GM21737 (cell line): ENCODE measurements around the gene PFDN4.

Experiments used
- ATAC-seq: cut with Tn5 transposase; IDR thresholded peaks from one replicate; pipeline ENCODE4 v1.9.1; 2021; ENCODE audit warnings: mild to moderate bottlenecking, moderate library complexity; ENCODE audit not compliant: unreplicated experiment

PFDN4 gene, protein sequence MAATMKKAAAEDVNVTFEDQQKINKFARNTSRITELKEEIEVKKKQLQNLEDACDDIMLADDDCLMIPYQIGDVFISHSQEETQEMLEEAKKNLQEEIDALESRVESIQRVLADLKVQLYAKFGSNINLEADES

DNA sequence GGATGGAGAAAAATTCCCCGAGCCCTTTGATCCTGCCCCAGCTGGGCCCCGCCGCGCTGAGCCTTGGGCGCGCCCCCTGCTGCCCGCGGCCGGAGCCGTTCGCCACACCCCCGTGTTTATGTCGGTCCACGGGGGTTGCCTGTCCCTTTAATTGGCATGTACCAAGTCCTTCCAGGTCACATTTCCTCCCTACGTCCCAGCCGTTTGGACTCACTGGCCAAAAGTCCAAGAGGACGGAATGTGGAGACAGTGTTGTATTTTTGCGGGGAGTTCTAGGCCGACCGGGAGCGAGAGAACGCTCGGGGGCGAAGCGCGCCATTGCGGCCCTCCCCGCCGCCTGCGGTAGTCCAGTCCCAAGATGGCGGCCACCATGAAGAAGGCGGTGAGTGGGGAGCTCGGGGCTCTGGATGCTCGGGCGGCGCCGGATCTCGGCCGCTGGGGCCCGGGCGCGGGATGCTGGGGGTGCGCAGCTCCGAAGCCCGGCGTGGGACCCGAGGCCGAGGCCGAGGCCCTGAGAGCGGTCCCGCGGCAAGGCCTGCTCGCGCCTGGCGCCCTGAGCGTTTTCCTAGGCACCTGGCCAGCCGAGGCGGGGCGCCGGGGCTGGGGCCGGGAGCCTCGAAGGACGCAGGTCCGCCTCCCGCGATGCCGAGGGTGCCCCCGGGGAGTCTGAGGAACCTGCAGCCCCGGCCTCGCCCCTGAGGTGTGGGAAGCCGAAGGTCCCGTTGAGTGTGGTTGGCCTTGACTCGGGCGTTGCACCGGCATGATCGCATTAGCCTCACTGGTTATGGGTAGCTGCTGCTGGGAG is at the start of gene PFDN4:
Gene PFDN4, plus strand, starts transcription at position 345 of the 805 bp plus-strand sequence. Its CDS starts 14 bp downstream, at position 359.
- ATAC-seq = peak; percentile 96

DNA sequence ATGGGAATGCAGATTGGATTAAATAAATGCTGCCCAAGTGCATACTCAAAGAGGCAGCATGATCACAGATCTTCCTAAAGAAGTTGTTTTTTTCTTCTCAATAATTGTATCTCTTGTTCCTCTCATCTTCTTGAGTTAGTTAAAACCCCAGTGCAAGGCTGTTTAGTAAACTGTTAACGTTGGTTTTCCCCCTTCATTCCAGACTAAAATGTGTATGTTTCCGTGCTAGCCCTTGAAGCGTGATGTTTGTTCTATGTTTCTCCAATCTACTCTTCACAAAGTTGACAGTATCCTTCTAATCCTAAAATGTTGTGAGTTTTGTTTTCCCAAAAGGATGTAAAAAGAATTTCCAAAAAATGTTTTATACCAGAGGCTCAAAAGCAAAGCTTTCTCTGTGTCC is 49.7 kb upstream of the PFDN4 start:
- no peak for ATAC-seq

- no peak for ATAC-seq
These were observed 49.0 kb upstream of the PFDN4 start for GRCh38 chr20:54158856-54159418.

GRCh38 chr20:54160065-54161007 is 47.6 kb upstream of the PFDN4 start:
- no peak for ATAC-seq

DNA sequence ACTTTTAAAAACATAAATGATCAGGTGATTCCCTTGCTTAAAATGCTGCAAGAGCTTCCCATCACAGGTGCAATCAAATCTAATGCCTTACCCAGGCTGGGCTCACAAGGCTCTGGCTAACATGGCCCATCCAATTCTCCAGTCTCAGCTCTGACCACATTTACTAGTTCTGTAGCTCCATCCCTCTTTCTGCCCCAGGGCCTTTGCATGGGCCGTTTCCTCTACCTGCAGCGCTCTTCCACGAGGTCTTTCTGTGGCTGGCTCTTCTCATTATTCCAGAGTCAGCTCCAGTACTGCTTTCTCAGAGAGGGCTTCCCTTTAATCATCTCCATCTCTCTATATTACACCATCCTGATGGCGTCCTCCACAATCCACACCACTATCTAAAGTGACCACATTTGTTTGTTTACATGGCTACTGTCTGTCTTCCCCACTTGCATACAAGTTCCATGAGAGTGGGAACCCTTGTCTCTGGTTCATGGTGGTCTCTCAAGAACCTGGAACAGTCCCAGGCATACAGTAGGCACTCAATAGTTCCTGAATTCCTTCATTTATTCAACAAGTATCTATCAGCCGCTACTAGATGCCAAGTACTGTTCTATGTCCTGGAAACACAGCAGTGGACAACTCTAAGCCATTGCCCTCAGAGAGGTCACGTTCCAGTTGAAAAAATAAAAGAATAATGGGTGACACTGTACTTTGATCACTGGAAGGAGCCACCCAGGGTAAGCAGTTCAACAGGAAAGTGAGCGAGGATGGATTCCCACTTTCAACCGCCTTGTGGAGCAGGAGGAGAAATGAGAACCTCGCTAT is 46.7 kb upstream of the PFDN4 start:
- no peak for ATAC-seq

- no peak for ATAC-seq
These were observed 46.1 kb upstream of the PFDN4 start for GRCh38 chr20:54161821-54162149.

DNA sequence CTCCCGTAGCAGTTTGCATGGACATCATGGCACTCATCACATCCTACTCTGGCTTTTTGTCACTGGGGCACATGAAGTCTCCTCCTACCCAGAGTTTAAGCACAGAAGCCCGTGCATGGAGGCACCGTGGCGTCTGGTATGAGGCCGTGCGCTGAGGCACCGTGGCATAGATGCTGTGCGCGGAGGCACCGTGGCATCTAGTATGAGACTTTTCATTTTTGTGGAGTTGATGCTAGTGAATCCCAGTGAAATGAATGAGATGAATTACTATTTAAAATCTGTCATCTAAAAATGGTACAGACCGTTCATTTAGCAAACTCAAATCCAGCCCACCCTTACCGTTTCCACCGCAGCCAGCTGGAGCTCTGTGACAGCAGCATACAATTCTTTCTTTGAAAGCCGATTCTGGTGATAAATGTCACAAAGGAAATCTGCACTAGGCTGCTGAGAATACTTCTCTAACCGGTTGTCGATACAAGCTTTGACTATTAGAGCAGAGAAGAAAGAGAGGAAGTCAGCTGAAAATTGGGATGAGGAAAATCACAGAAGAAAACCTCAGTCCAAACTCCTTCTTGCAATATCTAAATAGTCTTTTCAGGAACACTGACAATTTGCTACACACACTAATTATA is 45.4 kb upstream of the PFDN4 start:
- no peak for ATAC-seq

DNA sequence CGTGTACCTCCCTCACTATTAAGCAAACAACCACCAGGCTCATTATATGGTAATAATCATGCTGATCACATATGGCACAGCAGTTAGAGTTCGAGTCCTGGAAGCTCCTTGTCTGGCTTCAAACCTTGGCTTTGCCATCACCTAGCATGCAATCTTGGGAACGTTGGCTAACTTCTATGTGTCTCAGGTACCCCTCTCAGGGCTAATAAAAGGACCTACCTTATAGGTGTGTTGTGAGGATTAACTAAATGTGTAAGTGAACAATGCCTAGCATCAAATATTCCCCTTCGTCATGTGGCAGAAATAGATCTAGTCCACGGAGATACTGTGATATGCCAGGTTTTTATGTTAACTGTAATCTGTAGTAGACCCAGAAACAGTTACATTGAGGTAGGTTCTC is 44.5 kb upstream of the PFDN4 start:
- no peak for ATAC-seq

- ATAC-seq = no peak
These were observed 42.9 kb upstream of the PFDN4 start for GRCh38 chr20:54165014-54165413.

DNA sequence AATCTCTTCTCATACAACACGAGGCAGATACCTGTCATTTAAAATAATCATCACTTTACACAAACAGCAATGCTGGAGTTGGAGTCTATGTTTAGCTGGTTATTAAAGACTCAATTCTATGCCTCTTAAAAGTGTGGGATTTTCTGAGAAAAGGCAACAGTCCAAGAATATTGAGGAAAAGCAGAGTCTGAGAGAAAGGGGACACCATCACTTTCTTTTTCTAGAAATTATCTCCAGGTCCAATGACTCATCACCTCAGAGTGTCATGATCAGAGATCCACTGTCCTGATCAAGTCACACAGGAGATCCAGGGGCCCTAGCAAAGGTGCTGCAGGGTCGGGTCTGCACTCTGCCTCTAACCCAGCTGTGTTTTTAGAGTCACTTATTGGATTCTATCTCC is 42.1 kb upstream of the PFDN4 start:
- no peak for ATAC-seq

- ATAC-seq = no peak
These were observed 40.8 kb upstream of the PFDN4 start for GRCh38 chr20:54166987-54167662.

DNA sequence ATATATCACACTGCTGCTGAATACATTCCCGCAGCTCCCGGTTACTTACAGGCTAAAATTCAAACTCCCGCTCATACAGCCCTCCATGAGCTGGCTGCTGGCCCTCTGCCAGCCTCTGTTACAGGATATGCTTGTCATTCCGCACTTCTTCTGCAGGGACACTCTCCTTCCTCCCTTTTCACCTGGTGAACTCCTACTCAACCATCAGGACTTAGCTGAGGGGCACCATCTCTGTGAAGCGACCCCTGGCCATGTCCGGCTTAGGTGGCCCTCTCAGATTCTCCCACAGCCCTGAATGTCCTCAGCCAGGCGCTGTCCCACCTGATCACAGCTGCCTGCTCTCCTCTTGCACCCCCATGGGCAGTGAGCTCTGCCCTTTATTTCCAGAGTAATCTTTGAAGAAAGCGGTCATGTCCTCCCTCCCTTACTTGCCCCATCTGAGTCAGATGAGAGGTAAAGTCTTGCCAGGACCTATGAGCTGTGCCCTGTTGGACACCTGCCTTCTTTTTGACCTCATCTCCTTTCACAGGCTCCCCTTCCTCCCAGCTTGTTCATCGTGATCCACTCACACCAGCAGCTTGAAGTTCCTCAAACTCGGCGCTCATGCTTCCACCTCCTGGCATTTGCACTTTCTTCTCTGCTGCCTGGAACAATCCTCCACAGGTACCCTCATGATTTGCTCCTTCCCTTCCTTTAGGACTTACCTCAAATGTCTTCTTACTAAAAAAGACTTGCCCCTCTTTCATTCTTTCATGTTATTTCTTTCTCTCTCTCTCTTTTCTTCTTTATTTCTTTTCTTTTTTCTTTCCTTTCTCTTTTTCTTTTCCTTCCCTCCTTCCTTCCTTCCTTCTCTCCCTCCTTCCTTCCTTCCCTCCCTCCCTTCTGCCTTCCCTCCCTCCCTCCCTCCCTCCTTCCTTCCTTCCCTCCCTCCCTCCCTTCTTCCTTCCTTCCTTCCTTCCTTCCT is 39.7 kb upstream of the PFDN4 start:
- ATAC-seq = no peak

GRCh38 chr20:54168961-54169862 is 38.7 kb upstream of the PFDN4 start:
- ATAC-seq = no peak

DNA sequence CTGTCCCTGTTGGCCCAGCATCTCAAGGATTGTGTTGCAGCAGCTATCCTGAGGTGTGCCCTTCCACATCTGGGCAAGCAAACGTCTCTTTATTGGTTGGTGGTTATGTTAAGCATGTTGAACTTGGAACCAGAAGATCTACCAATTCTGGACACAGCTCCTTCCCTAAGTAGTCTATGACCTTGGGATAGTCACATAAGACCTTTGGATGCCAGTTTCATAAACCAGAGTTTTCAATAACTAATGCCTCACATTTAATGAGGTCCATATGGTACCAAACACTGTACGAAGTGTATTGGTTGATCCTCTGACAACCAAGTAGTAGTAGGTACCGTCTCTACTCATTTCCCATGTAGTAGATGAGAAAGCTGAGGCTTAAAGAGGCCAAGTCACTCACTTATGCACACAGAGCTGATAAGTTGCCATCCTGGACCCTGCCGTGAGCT is 37.8 kb upstream of the PFDN4 start:
- no peak for ATAC-seq

DNA sequence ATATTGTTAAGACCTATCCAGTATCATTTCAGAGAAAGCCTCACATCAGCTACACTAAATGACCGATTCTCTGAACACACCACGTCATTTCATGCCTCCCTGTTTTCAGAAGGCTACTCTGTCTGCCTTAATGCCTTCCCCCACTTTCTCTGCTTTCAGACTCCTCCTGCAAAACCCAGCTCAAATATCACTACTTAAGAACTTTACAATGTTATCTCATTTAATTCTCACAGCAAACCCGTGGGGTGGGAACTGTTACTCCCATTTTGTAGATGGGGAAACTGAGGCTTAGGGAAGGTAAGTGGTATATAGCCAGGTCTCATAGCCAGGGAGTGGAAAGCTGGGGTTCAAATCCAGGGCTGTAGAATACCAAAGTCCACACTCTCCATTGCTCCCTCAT is 36.9 kb upstream of the PFDN4 start:
- no peak for ATAC-seq

DNA sequence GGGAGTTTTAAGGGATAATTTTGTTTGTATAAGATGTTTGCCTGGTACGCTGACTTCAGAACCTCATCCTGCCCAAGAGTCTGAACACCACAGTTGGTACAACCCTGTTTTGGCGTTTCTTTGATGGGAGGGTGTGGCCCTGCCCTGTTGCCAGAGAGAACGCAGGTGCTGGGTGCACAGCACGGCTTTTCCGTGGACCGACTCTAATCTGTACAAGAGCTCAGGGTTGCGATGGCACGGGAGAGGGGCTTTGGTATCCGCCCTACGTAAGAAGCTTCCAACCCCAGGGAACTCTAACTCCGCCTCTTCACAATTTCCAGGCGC is 35.4 kb upstream of the PFDN4 start:
- no peak for ATAC-seq

DNA sequence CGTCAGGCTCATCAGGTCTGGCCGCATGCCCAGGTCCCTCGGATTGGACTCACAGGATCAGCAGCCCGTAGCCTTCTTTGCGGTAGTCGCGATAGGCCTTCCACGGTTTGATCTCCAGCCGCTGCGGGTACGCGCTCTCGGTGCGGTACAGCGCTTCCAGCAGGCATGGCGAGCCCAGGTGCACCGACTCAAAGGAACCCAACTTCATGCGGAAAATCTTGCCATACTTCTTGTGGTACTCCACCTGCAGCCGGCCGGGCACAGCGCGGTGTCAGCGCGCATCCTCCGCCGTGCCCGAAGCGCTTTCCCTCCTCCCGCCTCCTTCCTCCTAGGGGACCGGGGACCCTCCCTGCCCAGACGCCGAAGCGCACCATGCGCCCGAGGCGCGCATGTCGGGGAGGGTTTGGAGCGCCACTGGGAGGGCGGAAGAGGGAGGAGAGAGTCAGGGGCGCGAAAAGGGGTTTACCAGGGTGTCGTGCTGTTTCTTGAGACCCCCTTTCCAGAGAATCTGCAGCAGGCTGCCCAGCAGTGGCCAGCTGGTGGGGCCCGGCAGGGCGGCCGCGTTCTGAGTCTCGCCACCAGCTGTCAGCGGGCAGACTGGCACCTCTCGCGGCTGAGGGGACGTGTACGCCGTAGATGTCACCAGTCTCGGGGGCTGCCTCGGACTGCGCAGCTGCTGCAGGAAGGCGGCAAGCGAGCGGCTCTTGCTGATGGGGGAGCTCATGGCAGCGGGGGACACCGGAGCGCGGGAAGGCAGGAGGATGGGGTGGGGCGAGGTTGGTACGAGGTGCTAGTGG is 34.8 kb upstream of the PFDN4 start:
- ATAC-seq = no peak
